Measurements from ENCODE around the gene PRPS1.
"Not testable (repeated sequence)": the region's sequence is repeated elsewhere in the genome, so short reads cannot be mapped to it uniquely, and the experiment has no call there.

Gene PRPS1

DNA sequence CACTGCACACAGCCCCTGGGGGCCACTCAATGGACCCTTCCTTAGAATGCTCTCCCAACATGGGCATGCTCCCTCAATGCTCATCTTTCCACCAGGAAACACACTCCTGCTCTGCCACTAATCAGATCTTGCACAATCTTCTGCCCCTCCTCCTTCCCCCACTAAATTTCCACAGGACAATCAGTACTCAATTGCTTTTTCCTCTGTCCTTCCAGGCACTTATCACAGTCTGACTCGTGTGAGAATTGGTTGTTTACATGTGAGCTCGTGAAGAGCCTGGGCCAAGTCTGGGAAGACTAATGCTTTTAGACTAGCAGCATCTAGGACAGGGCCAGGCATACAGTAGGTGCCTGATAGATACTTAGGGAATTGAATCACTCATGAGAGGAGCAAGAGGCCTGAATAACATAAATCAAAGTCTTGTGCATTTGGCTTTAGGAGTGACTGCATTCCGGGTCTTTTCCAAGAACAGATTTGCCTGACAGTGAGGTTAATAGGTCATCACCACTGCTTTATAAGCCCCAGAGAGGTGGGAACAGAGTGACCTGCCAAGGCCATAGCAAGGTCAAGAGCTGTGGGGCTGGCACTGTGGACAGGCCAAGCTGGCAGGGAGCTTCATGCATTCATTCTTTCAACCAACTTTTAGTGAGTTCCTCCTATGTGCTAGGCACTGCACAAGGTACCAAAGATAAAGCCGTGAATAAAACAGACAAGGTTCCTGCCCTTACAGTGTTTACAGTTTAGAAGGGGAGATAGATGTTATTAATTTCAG lies 55.0 kb downstream of the PRPS1 start:
- in situ Hi-C loops (cut with HindIII; ENCODE audit: low sequenced_read_pairs): no loop called here
- TF ChIP-seq, protein P1, sequence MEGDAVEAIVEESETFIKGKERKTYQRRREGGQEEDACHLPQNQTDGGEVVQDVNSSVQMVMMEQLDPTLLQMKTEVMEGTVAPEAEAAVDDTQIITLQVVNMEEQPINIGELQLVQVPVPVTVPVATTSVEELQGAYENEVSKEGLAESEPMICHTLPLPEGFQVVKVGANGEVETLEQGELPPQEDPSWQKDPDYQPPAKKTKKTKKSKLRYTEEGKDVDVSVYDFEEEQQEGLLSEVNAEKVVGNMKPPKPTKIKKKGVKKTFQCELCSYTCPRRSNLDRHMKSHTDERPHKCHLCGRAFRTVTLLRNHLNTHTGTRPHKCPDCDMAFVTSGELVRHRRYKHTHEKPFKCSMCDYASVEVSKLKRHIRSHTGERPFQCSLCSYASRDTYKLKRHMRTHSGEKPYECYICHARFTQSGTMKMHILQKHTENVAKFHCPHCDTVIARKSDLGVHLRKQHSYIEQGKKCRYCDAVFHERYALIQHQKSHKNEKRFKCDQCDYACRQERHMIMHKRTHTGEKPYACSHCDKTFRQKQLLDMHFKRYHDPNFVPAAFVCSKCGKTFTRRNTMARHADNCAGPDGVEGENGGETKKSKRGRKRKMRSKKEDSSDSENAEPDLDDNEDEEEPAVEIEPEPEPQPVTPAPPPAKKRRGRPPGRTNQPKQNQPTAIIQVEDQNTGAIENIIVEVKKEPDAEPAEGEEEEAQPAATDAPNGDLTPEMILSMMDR (IDR thresholded peaks at IDR 0.05; ENCODE audit: low read depth, low read length, missing control alignments): no peak
- no peak for DNase-seq (ENCODE audit: low read depth)
- no peak overlapping the region for H3K4me3 ChIP-seq (ENCODE audit: low read depth, low read length)

DNA sequence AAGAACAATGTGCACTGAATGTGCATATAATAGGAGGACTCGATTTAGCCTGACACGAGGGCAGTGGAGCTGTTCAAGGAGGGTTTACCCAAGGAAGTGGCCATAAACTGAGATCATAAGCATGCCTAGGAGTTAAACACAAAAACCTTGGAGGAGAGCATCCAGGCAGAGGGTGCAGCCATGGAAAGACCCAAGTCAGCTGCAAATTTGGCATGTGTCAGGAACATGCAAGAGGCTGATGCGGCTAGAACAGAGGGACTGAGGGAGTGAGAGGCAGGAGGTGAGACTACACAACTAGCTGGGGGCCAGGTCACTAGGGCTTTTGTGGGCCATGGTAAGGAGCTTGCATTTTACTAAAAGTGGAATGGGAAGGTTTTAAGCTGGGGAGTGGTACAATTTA lies 55.6 kb downstream of the PRPS1 start:
- DNase-seq (ENCODE audit: low read depth): no peak
- in situ Hi-C loops (cut with HindIII; ENCODE audit: low sequenced_read_pairs): no loop called here
- TF ChIP-seq, protein P1 (IDR thresholded peaks at IDR 0.05; ENCODE audit: low read depth, low read length, missing control alignments): no peak
- H3K4me3 ChIP-seq (ENCODE audit: low read depth, low read length): no peak overlapping the region

DNA sequence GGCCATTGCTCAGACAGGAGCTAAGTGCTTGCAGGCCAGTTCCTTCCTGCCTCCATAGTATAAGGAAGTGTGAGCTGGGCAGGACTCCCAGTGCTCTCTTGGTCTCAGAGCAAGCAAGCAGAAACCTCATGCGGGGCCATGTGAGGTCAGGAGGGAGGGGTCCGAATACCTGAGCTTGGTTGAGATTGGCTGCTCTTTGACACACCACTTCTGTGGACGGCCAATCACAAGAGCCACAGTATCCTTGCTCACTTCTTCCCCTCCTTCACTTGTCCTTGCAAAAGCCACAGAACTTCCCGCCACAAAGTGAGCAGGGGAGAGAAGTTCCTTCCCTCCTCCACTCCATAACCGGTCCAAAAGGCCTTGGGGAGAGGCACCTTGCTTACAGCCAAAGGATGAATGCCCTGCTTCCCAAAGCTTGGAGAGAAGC lies 56.7 kb downstream of the PRPS1 start:
- in situ Hi-C loops (cut with HindIII; ENCODE audit: low sequenced_read_pairs): no loop called here

DNA sequence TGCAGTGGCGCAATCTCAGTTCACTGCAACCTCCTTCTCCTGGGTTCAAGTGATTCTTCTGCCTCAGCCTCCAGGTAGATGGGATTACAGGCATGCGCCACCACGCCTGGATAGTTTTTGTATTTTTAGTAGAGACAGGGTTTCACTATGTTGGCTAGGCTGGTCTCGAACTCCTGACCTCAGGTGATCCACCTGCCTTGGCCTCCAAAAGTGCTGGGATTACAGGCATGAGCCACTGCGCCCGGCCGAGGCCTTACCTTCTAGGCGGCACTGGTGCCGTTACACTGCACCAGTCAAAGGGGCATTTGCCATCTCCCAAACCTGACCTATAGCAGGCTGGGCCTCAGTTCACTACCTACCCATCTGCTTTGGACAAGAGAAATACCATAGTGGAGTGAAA lies 57.3 kb downstream of the PRPS1 start:
- DNase-seq (ENCODE audit: low read depth); H3K4me3 ChIP-seq (ENCODE audit: low read depth, low read length); in situ Hi-C loops (cut with HindIII; ENCODE audit: low sequenced_read_pairs): not testable (repeated sequence)

More for the DNA sequence above, 56.7 kb downstream of the PRPS1 start:
- no peak overlapping the region for H3K4me3 ChIP-seq (ENCODE audit: low read depth, low read length)
- no peak for DNase-seq (ENCODE audit: low read depth)
- TF ChIP-seq, protein P1 (IDR thresholded peaks at IDR 0.05; ENCODE audit: low read depth, low read length, missing control alignments): no peak

DNA sequence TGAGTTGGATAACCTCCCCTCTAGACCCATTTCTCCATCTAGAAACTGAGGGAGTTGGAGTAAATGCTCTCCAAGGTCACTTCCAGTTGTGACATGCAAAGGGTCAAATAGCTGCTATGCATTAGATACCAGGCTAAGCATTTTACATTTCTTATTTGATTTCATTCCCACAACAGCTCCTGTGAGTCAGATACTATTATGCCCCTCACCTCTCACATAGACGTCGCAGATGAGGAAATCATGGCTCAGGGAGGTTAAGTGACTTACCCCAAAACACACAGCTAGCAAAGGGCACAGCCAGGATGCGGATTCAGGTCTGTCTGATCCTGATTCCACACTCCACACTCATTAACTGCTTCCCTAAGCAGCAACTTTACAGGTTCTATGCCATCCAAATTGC lies 57.7 kb downstream of the PRPS1 start:
- in situ Hi-C loops (cut with HindIII; ENCODE audit: low sequenced_read_pairs): no loop called here
- DNase-seq (ENCODE audit: low read depth): no peak
- no peak overlapping the region for H3K4me3 ChIP-seq (ENCODE audit: low read depth, low read length)
- TF ChIP-seq, protein P1 (IDR thresholded peaks at IDR 0.05; ENCODE audit: low read depth, low read length, missing control alignments): no peak

DNA sequence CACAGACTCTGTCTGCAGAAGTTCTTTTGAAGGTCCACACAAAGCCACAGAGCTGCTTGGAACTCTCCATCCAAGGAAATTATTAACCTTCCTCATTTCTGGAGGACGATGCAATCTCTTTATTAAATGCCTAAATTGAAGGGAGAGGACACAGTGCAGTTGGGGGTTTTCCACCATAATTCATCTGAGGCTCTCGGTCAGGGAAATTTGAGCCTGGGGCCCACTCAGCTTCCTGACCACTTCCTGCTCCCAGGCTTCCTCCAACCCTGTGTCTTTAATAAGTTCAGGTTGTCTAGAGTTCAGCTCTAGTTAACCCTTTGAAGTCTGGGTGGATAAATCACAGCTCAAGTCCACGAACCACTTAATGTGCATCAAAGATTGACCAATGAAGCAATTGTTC lies 58.5 kb downstream of the PRPS1 start:
- DNase-seq (ENCODE audit: low read depth): no peak
- TF ChIP-seq, protein P1 (IDR thresholded peaks at IDR 0.05; ENCODE audit: low read depth, low read length, missing control alignments): no peak
- in situ Hi-C loops (cut with HindIII; ENCODE audit: low sequenced_read_pairs): no loop called here
- no peak overlapping the region for H3K4me3 ChIP-seq (ENCODE audit: low read depth, low read length)

DNA sequence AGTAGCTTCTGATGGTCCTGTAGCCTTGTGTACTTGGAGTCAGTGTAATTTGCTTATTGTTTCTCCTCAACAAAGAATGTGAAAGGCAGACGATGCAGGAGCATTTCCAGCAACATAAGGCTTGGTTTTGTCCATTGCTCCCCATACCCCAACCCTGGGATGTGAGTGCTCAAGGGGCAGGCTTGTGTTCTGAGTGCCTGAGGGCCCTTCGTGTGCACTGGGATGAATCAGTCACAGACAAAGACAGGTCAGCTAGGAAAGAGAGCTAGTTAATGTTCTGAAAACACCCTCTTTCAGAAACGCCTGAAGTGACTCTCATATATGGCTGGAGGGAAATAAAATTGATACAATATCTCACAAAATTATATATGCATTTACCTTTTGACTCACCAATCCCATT lies 59.1 kb downstream of the PRPS1 start:
- in situ Hi-C loops (cut with HindIII; ENCODE audit: low sequenced_read_pairs): no loop called here
- TF ChIP-seq, protein P1 (IDR thresholded peaks at IDR 0.05; ENCODE audit: low read depth, low read length, missing control alignments): no peak
- no peak overlapping the region for H3K4me3 ChIP-seq (ENCODE audit: low read depth, low read length)
- DNase-seq (ENCODE audit: low read depth): no peak
